ENCODE results near the gene FXN.

FXN gene

DNA sequence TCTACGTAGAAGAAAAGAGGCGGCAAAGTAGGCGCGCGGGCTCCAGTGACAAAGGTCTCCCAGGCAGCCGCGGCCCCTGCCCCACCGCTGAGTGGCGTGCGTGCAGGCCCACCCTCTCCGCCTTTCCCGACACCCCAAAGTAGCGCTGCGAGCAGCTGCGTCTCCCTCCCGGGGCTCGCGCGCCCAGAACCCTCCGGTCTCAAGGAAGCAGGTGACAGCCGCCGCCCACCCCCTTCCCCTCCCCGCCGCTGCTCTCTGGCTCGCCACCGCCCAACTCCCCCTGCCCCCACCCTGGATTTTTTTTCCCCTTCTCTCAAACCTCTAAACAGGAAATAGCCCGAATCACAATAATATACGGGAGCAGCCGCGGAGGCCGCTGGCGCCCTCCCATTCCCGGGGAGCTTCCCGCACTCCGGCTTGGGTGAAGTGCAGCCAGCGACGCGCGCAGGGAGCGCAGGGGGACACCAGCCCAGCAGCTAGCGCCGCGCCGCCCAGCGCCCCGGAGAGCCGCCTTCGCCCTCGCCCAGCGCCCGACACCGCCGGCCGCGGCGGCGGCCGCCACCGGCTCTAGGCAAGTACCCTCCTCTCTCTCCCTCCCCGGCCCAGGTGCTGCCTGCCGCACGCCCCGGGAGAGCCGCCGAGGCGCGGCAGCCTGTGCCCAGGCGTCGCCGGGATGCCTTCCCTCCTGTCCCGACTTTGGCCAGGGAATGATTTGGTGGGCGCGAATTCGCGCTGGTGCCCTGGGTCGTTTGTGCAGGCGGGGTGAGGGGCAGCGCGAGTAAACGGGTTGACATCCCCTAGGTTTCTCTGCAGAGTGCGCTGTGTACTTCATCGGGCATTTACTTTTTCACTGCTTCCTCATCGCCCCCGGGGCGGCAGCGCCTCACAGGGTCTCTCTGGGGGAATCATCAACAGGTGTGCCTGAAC, 85.9 kb downstream of the FXN start:
- Histone ChIP-seq H3K9ac (ENCODE audit: low read length) (peak overlapping the region; percentile 67), H3K9me3 (ENCODE audit: low read length) (no peaks in the 10 kb centered on the region), H3K4me2 (ENCODE audit: low read length) (peak overlapping the region; percentile 79), H3K27ac (ENCODE audit: low read depth, low read length, poor library complexity, severe bottlenecking) (peak overlapping the region; percentile 82), H2AFZ (ENCODE audit: low read length) (no peak overlapping the region), H3K36me3 (ENCODE audit: insufficient read depth, low read length) (no peaks in the 10 kb centered on the region), H3K4me3 (ENCODE audit: low read depth, low read length, poor library complexity, severe bottlenecking) (peak overlapping the region; percentile 62), H3K27me3 (ENCODE audit: insufficient read depth, low read length) (no peaks in the 10 kb centered on the region), H3K79me2 (ENCODE audit: insufficient read depth, low read length) (no peaks in the 10 kb centered on the region), H3K4me1 (ENCODE audit: insufficient read depth, low read length, severe bottlenecking) (peaks cover 23% of the 10 kb centered on the region), H3K9me2 (ENCODE audit: low read depth, low read length) (no peaks in the 10 kb centered on the region), H3F3A (ENCODE audit: insufficient read depth, low read length) (no peaks in the 10 kb centered on the region), H4K20me1 (ENCODE audit: insufficient read depth, low read length) (no peaks in the 10 kb centered on the region)
- TF ChIP-seq EZH2 (IDR thresholded peaks at IDR 0.05; ENCODE audit: borderline replicate concordance, low read length): no peak
- TF ChIP-seq, protein P1, sequence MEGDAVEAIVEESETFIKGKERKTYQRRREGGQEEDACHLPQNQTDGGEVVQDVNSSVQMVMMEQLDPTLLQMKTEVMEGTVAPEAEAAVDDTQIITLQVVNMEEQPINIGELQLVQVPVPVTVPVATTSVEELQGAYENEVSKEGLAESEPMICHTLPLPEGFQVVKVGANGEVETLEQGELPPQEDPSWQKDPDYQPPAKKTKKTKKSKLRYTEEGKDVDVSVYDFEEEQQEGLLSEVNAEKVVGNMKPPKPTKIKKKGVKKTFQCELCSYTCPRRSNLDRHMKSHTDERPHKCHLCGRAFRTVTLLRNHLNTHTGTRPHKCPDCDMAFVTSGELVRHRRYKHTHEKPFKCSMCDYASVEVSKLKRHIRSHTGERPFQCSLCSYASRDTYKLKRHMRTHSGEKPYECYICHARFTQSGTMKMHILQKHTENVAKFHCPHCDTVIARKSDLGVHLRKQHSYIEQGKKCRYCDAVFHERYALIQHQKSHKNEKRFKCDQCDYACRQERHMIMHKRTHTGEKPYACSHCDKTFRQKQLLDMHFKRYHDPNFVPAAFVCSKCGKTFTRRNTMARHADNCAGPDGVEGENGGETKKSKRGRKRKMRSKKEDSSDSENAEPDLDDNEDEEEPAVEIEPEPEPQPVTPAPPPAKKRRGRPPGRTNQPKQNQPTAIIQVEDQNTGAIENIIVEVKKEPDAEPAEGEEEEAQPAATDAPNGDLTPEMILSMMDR (IDR thresholded peaks at IDR 0.05; ENCODE audit: low read length): peak; percentile 40; the same call in 1 of the 2 replicates

DNA sequence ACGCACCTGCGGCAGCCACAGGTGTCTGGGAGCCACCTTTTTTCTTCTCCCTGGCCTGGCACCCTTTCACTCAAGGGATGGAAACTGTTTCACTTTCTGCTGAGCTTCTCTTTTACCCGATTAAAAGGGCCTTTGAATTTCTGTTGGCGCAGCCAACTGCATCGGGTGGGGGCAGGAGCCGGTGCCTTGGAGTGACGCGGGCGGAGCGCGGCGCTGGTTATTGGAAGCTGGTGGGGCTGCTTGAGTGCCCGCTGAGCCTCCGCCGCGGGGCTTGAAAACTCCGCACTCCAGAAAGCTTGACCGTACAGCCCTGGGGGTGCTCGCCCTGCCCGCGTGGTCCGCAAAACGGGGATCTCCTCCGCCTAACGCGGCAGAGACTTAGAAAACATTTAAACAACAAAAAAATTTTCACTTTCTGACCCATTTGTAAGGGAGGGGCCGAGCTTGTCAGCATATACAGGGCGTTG, 86.6 kb downstream of the FXN start:
- Histone ChIP-seq H3K4me3 (ENCODE audit: low read depth, low read length, poor library complexity, severe bottlenecking) (peak overlapping the region; percentile 62), H3K4me2 (ENCODE audit: low read length) (peak overlapping the region; percentile 79), H3K9me3 (ENCODE audit: low read length) (no peaks in the 10 kb centered on the region), H3K36me3 (ENCODE audit: insufficient read depth, low read length) (no peaks in the 10 kb centered on the region), H3F3A (ENCODE audit: insufficient read depth, low read length) (no peaks in the 10 kb centered on the region), H2AFZ (ENCODE audit: low read length) (no peak overlapping the region), H3K4me1 (ENCODE audit: insufficient read depth, low read length, severe bottlenecking) (peaks cover 23% of the 10 kb centered on the region), H3K9me2 (ENCODE audit: low read depth, low read length) (no peaks in the 10 kb centered on the region), H3K27me3 (ENCODE audit: insufficient read depth, low read length) (no peaks in the 10 kb centered on the region), H3K27ac (ENCODE audit: low read depth, low read length, poor library complexity, severe bottlenecking) (peak overlapping the region; percentile 82), H3K79me2 (ENCODE audit: insufficient read depth, low read length) (no peaks in the 10 kb centered on the region), H4K20me1 (ENCODE audit: insufficient read depth, low read length) (no peaks in the 10 kb centered on the region), H3K9ac (ENCODE audit: low read length) (peak overlapping the region; percentile 67)
- TF ChIP-seq, protein P1 (IDR thresholded peaks at IDR 0.05; ENCODE audit: low read length): no peak; the same call in 1 of the 2 replicates
- no peak for TF ChIP-seq EZH2 (IDR thresholded peaks at IDR 0.05; ENCODE audit: borderline replicate concordance, low read length)

DNA sequence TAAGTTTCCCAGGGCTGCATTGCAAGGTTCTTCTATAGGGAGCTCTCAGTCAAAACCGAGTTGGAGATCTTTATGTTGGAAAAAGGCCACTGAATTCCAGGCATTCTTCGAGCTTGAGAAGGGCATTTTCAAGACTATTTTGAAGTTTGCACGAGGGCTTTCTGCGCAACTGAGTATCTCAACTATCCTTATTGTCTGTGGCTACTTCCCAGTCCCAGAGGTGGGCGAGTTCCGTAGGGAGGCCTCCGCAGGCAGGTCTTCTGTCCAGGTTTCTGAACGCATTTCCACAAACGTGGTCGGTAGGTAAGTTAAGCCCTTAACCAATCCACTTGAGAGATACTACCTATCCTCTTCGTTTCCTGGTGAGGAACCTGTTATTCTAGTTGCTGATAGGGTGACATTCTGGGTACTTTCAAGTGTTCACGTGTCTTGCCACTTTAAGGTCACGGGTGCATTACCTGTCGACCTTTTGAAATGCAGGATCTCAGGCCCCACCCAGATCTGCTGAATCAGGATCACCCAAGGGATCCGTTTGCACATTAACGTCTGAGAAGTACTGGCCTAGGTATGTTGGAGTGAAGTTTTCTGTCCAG, 87.1 kb downstream of the FXN start:
- TF ChIP-seq EZH2 (IDR thresholded peaks at IDR 0.05; ENCODE audit: borderline replicate concordance, low read length): no peak
- TF ChIP-seq, protein P1 (IDR thresholded peaks at IDR 0.05; ENCODE audit: low read length): no peak
- no peaks in the 10 kb centered on the region for H3K9me2 ChIP-seq (ENCODE audit: low read depth, low read length)
- peak overlapping the region; percentile 62 for H3K4me3 ChIP-seq (ENCODE audit: low read depth, low read length, poor library complexity, severe bottlenecking)
- no peaks in the 10 kb centered on the region for H4K20me1 ChIP-seq (ENCODE audit: insufficient read depth, low read length)
- H3K27ac ChIP-seq (ENCODE audit: low read depth, low read length, poor library complexity, severe bottlenecking): peak overlapping the region; percentile 82
- peak overlapping the region; percentile 79 for H3K4me2 ChIP-seq (ENCODE audit: low read length)
- no peaks in the 10 kb centered on the region for H3F3A ChIP-seq (ENCODE audit: insufficient read depth, low read length)
- H3K36me3 ChIP-seq (ENCODE audit: insufficient read depth, low read length): no peaks in the 10 kb centered on the region
- peaks cover 23% of the 10 kb centered on the region for H3K4me1 ChIP-seq (ENCODE audit: insufficient read depth, low read length, severe bottlenecking)
- H3K27me3 ChIP-seq (ENCODE audit: insufficient read depth, low read length): no peaks in the 10 kb centered on the region
- H3K9ac ChIP-seq (ENCODE audit: low read length): peak overlapping the region; percentile 67
- no peaks in the 10 kb centered on the region for H3K79me2 ChIP-seq (ENCODE audit: insufficient read depth, low read length)
- no peak overlapping the region for H2AFZ ChIP-seq (ENCODE audit: low read length)
- H3K9me3 ChIP-seq (ENCODE audit: low read length): no peaks in the 10 kb centered on the region
